ENCODE measurements around the gene YWHAE. TPM values are rescaled to one million over a fixed set of nuclear protein-coding genes. Genes with fewer than 3 reads are reported as not detected.

Gene YWHAE
- total and polyA plus RNA-seq, 9 of the 15 experiments (the other 6 are each of a cell fraction or from before 2014, with no cell fraction given): 184 to 727 (median 448) TPM

- TF ChIP-seq THAP12 (CRISPR knock-in tag; IDR thresholded peaks at IDR 0.05) (no peak), KAT8 (IDR thresholded peaks at IDR 0.05; ENCODE audit: low read depth) (no peak), HES1 (IDR thresholded peaks at IDR 0.05; ENCODE audit: low read depth) (no peak), CEBPZ (IDR thresholded peaks at IDR 0.05; ENCODE audit: borderline replicate concordance, low read depth, low read length) (no peak), ARID2 (IDR thresholded peaks at IDR 0.05) (no peak), CGGBP1 (CRISPR knock-in tag; IDR thresholded peaks at IDR 0.05) (no peak), GTF3C2 (IDR thresholded peaks at IDR 0.05; ENCODE audit: borderline replicate concordance, extremely low read depth, insufficient read length) (no peak), C11orf30 (IDR thresholded peaks at IDR 0.05; ENCODE audit: low read depth) (no peak), PURB (CRISPR knock-in tag; IDR thresholded peaks at IDR 0.05; ENCODE audit: low read depth) (no peak), E4F1 (CRISPR knock-in tag; IDR thresholded peaks at IDR 0.05; ENCODE audit: borderline replicate concordance) (no peak)
Observed at GRCh38 chr17:1365445-1366039, 34.5 kb downstream of the YWHAE start (continued).

Measured in K562 (cell line).